Stimulated activated CD4-positive, alpha-beta T cell treated with anti-CD3 and anti-CD28 coated beads, Interleukin-2, amount 100 ng/mL, for 48 hours (primary cell): ENCODE results near the gene CHN2.
"Not testable (repeated sequence)": the region's sequence is repeated elsewhere in the genome, so short reads cannot be mapped to it uniquely, and the experiment has no call there.

Experiments
- DNase-seq, 2 donors: peaks; one replicate each; pipeline ENCODE4 v3.0.0-alpha.2; 2020

Gene CHN2

DNA sequence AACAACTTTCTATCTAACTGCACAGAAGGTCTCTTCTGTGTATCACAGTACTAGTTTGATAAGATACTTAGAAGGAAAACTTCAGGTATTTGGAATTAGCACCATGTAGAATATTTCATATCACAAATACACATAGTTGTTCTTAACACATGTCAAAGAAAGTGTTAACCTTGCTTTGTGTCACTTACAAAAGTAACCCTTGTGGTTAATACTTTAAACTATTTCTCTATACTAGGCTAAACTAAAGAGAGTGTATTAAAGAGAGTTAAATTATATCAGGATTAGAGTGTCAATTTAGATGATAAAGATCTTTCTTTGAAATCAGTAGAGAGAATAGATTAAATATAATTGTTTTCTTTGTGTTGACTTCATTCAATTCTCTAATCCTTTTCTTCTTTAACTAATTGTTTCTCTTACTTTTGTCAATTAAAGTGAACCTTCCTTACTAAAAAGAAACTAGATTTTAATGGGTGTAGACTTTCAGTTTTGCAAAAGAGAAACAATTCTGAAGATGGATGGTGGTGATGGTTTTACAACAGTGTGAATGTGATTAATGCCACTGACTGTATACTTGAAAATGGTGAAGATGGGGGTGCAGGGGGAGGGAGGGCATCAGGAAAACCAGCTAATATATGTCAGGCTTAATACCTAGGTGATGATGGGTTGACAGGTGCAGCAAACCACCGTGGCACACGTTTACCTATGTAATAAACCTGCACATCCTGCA is 67.8 kb downstream of the CHN2 start:
- no peak for DNase-seq

DNA sequence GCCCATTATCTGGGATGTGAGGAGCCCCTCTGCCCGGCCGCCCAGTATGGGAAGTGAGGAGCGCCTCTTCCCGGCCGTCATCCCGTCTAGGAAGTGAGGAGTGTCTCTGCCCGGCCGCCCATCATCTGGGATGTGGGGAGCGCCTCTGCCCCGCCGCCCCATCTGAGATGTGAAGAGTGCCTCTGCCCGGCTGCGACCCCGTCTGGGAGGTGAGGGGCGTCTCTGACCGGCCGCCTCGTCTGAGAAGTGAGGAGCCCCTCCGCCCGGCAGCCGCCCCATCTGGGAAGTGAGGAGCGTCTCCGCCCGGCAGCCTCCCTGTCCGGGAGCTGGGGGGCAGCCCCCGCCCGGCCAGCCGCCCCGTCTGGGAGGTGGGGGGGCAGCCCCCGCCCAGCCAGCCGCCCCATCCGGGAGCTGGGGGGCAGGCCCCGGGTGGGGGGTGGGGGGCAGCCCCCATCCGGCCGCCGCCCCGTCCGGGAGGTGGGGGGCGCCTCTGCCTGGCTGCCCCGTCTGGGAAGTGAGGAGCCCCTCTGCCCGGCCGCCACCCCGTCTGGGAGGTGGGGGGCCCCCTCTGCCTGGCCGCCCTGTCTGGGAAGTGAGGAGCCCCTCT is 69.1 kb downstream of the CHN2 start:
- not testable (repeated sequence) for DNase-seq

GRCh38 chr7:29265208-29265923 is 70.8 kb downstream of the CHN2 start:
- no peak for DNase-seq

DNA sequence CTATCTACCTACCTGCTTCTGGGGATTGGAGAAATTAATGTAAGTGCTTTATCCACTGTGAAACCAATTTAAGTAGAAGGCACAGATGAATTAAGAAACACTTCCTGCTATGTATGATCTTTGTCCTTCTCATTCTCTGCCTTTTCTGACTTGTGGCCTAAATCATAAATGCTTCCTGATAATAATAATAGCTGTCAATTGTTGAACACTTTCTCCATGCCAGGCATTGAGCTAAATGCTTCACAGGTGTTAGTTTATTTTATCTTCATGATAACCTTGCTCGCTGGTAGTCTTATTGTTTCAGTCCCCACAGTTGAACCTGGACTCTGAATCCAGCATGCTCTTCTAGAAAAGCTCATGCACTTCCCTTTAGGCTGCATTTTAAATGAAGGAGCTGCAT is 75.4 kb downstream of the CHN2 start:
- DNase-seq, result no peak

DNA sequence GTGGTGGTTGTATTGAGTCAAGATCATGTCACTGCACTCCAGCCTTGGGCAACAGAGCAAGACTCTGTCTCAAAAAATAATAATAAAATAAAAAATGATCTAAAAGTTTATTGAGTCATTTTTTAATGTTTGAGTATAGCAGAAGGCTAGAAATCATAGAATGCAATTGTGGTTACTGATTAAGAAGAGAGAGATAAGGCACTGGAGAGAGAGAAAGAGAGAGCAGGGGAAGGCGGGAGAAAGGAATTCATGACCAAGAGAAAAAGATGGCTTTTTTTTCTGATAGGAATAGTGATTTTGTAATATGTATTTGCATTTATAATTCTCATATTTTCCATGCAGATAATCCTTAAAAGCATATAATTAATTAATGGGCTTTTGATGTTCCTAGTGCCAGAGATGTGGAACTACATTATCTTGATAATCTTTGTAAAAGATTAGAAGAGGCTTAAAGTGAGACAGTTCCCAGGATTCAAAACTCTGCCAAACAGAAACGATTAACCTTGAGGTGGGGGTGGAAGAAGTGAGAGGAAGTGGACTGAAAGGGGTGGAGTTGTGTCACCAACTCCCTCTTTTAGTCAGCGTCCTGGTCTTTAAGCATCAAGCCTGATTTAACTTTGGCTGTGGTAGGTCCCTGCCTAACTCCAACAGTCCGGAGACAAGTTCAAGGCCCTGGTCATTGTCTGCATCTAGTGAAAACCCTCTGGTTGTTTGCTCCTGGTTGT is 76.2 kb downstream of the CHN2 start:
- DNase-seq, result no peak

DNA sequence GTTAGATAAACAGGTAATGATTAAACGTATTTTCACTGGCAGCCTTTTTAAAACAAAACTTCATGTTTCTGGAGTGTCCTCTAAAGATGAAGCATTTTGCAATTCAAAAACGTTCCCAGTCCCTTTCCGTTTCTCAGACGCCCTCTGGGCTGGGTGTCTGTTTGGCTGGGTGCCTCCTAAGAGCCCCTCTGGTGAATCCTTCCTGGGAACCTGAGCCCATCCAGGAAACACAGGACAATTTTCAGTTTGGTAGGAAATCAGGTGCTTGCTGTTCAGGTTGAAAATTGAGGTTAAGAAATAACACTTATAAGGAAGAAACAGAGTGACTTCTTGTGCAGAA is 76.7 kb downstream of the CHN2 start:
- no peak for DNase-seq

- DNase-seq, result no peak
Observed at GRCh38 chr7:29272057-29272456, 77.5 kb downstream of the CHN2 start.

DNA sequence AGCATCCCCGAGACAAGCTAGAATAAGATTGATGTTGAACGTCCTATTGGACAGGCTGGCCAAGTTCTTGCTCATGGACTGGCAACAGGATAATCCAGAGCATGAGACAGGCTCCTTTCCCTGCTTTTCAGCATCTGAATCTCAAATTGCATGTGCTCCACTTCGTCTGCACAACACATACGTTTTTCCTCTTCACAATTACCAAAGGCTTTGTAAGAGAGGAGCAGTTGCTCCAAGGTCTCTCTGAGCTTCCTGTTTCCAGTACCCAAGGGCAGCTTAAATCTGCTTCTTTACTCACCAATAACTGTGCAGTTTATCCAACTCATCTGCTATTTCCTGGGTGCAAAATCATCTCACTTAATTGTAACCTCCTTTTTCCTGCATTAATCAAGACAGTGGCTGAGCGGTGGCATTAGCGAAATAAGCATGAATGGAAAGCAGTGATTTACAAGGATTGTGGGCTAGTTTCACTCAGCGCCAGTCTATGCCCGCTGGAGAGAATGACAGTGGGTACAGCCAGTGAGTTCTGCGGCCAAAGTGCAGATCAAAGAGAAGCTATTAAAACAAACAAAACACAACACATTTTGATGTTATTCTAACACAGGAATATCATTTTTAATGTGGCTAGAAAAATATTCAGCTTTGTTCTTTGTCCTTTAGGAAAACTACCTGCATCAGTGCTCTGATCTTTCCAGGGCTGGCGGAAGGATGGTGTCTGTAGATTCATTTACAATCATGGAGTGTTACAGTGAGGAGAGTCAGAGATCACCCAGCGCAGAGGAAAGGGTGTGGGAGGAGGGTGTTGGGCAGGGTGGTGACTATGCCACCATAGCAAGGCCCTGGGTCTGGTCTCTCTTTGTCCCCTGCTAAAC is 79.8 kb downstream of the CHN2 start:
- no peak for DNase-seq

DNA sequence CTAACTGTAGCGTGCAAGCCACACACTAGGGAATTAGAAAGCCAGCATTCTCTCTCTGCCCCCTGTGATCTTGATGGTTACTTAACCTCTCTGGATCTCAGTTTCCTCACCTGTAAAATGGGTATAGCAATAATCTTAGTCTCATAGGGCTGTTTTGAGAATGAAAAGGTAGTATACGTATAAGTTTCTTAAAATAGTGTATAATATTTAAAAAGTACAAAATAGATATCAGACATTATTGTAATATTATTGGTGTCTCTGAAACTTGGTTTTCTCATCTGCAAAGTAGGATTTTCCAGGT is 80.4 kb downstream of the CHN2 start:
- DNase-seq, result no peak

- no peak for DNase-seq
Observed at GRCh38 chr7:29275493-29275892, 80.9 kb downstream of the CHN2 start.

GRCh38 chr7:29276199-29276598 is 81.6 kb downstream of the CHN2 start:
- DNase-seq, result no peak

DNA sequence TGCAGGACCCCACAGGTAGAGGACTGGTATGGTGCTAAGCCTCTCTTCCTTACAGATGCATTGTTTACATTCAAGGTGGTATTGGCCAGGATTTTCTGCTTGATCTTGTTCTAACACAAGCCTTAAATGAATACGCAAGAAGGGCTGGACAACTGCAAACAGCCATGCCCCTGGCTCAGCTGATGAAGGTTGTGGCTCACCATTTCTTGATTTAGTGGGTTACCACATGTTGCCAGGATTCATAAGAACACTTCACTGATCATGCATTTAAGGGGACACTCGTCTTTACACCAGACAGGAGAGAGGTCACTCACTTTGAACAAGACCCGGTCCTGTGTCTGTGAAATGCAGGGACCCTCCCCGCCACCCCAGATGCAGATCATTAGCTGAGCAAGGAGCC is 82.2 kb downstream of the CHN2 start:
- no peak for DNase-seq

DNA sequence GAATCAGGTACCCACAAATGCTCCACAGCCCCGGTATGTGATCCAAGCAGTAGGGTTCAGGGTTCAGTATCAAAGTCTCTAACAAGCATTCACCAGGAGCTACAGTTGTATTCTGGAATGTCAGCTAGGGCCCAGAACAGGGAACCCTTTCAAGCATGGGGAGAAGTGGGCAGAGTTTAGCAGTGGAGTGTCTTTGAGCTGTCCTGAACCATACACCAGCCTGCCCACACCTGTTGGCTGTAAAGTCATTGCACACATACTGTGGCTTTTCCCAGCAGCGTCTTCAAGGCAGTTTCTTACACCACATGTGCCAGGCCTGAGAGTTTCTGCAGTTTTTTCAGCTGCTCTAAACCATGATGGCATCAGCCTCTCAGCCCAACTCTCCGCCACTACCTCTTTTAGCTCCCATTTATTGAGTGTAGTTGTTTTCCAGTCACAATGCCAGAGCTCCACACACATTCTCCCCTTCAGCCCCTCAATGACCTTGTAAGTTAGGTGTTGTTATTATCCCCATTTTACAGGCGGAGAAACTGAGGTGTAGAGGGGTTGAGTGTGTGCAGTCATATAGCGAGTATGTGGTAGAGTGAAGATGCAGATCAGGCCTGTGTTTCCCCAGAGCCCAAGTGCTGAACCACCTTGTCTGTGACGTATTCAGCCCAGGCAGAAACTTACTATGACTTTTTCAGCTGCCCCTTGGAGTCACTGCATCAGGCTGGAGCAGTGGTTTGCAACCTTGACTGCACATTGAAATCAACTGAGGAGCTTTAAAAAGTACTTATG is 83.1 kb downstream of the CHN2 start:
- DNase-seq, result no peak

GRCh38 chr7:29278337-29279069 is 83.9 kb downstream of the CHN2 start:
- no peak for DNase-seq

DNA sequence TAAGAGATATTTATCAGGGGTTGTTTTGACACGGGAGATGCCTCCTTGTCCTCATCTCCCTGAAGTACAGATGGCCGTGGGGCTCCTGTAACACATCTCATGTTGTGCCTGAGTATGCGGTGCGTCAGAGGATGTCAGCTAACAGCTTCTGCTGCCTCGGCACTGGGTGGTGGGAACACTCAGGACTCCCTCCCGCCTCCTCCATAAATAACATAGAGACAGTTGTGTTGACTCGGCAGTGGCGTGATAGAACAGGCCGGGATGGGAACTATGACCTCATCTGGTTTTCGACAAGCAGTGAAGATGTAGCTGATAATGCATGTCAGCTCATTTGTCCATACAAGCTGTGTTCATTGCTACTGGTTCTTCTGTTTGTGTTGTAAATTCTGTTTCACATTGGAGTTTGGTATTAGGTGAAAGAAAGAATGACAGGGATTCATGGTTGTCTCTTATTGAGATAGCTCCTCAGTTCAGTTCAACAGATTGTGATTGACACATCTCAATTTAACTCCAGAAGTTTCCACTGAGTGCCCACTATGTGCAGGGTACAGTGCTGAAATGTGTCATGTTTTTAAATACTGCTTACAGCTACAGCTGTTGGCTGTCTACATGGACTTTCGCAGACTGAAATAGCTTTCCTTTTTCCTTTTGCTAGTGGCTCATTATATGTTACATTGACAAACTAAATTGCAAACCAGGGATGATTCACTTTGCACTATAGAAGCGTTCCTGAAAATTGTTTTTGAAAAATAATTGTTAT is 87.4 kb downstream of the CHN2 start:
- DNase-seq, result no peak

- DNase-seq, result no peak
Observed at GRCh38 chr7:29282819-29283414, 88.3 kb downstream of the CHN2 start.

DNA sequence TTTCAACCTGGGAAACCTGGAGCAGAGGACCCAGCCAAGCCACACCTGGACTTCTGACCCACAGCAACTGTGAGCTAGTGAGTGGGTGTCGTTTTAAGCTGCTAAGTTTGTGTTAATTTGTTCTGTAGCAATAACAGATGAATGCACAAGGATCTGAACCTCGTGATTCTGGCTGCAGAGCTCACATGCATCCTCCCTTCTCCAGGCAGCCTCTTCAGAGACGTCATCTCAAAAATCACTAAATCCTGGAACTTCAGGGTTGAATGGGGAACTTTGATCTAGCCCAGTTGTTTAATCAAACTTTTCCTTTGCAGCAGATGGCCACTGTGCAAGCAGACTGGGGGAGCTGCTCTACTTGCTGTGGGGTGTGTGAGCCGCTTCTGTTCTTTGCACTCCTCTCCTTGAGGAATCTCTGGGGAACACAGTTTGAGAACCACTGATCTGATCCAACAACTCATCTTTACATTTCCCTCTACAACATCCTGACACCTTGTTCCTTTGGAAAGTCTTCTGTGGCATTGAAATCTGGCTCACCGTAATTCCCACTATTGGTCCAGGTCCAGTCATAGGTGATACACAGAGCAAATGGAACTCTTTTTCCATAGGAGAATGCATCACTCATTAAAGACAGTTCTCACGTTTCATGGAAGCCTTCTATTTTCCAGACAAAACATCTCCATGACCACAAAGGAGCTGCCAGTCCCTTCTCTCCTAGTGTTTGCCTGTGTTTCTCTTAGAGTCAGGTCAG is 90.3 kb downstream of the CHN2 start:
- DNase-seq, result no peak

- peak; percentile 19 to 26 for DNase-seq
Observed at GRCh38 chr7:29285444-29285793, 90.8 kb downstream of the CHN2 start.

GRCh38 chr7:29285861-29286260 is 91.3 kb downstream of the CHN2 start:
- no peak for DNase-seq
